ES-I3 (cell line): ENCODE measurements around the gene FAM114A1.

ENCODE experiments used
- H3K36me3 ChIP-seq: 2 replicates; pipeline ENCODE4 v1.6.1; 2013; ENCODE audit warnings: mild to moderate bottlenecking, low read length, control low read depth, moderate library complexity; ENCODE audit not compliant: insufficient read depth
- H3K4me1 ChIP-seq: 2 replicates; pipeline ENCODE4 v1.6.1; 2013; ENCODE audit warnings: mild to moderate bottlenecking, control low read depth, low read length; ENCODE audit not compliant: insufficient read depth
- H3K9ac ChIP-seq: 2 replicates; pipeline ENCODE4 v1.6.1; 2013; ENCODE audit warnings: low read depth, mild to moderate bottlenecking, low read length, moderate library complexity
- H3K9me3 ChIP-seq: 2 replicates; pipeline ENCODE4 v1.6.1; 2013; ENCODE audit warnings: mild to moderate bottlenecking, low read length, moderate library complexity; ENCODE audit not compliant: control insufficient read depth, insufficient read depth

Gene FAM114A1

DNA sequence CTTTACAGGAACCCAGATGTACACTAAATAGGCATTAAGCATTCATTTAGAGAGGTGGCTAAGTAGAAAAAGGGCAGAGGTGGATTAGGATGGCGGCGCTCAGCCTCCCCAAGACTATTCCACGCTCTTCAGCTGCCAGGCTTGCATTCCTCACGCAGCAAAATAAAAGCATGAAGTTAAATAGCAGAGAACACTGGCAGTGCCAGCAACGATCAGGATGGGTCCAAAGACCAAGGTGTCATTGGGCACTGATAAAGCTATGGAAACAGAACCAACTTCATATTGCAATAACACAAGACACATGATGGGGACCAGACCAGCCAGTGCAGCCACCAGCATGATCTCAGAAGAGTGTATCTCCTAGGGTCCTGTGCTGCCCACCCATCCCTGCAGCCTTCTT, 122.6 kb downstream of the FAM114A1 start:
- Histone ChIP-seq H3K4me1 (peaks cover 17% of the 10 kb centered on the region), H3K36me3 (no peaks in the 10 kb centered on the region), H3K9me3 (no peaks in the 10 kb centered on the region), H3K9ac (no peak overlapping the region)

- no peaks in the 10 kb centered on the region for H3K36me3 ChIP-seq
- no peak overlapping the region for H3K9ac ChIP-seq
- H3K9me3 ChIP-seq, result no peaks in the 10 kb centered on the region
- no peaks in the 10 kb centered on the region for H3K4me1 ChIP-seq
These were observed 126.1 kb downstream of the FAM114A1 start for GRCh38 chr4:38993683-38994082.

- H3K36me3 ChIP-seq, result no peaks in the 10 kb centered on the region
- no peak overlapping the region for H3K9ac ChIP-seq
- H3K9me3 ChIP-seq, result no peaks in the 10 kb centered on the region; the same call in 1 of the 2 replicates
- no peaks in the 10 kb centered on the region for H3K4me1 ChIP-seq
These were observed 126.5 kb downstream of the FAM114A1 start for GRCh38 chr4:38994135-38994534.
